ENCODE data around the gene FEZ2. TPM values are rescaled to one million over a fixed set of nuclear protein-coding genes. Genes with fewer than 3 reads are reported as not detected.

Gene FEZ2
- polyA plus RNA-seq, 4 donors = 23.5 to 50.0 (median 35.0) TPM

GRCh38 chr2:36528766-36529392 lies 69.1 kb downstream of the FEZ2 start:
- Histone ChIP-seq H3K36me3 (ENCODE audit: control insufficient read depth in 3 of 3, insufficient read depth in 2 of 3, low read depth in 1 of 3, low read length in 3 of 3) (peaks cover 0 to 4% (median 0%) of the 10 kb centered on the region in 3 donors), H3K27me3 (ENCODE audit: control insufficient read depth in 3 of 3, insufficient read depth in 3 of 3, low read length in 3 of 3) (no peaks in the 10 kb centered on the region), H3K27ac (ENCODE audit: low read depth in 1 of 3, low read length in 2 of 3) (no peak overlapping the region), H3K9me3 (ENCODE audit: control insufficient read depth in 2 of 2, insufficient read depth in 1 of 2, low read depth in 1 of 2, low read length in 1 of 2) (no peaks in the 10 kb centered on the region), H3K4me1 (ENCODE audit: control insufficient read depth in 3 of 3, insufficient read depth in 2 of 3, low read depth in 1 of 3, low read length in 2 of 3) (peaks cover 2 to 11% (median 3%) of the 10 kb centered on the region in 3 donors), H3K4me3 (ENCODE audit: low read depth in 1 of 3, low read length in 3 of 3) (no peak overlapping the region)
- no peak for FAIRE-seq
- 80 to 94% (median 90%) methylated on average over 7 of the region's 7 CpGs for WGBS, 3 donors
- DNase-seq = no peak

GRCh38 chr2:36528274-36528673 lies 69.7 kb downstream of the FEZ2 start:
- Histone ChIP-seq H3K4me1 (ENCODE audit: control insufficient read depth in 3 of 3, insufficient read depth in 2 of 3, low read depth in 1 of 3, low read length in 2 of 3) (peaks cover 2 to 11% (median 3%) of the 10 kb centered on the region in 3 donors), H3K9me3 (ENCODE audit: control insufficient read depth in 2 of 2, insufficient read depth in 1 of 2, low read depth in 1 of 2, low read length in 1 of 2) (no peaks in the 10 kb centered on the region), H3K27me3 (ENCODE audit: control insufficient read depth in 3 of 3, insufficient read depth in 3 of 3, low read length in 3 of 3) (no peaks in the 10 kb centered on the region), H3K4me3 (ENCODE audit: low read depth in 1 of 3, low read length in 3 of 3) (no peak overlapping the region), H3K36me3 (ENCODE audit: control insufficient read depth in 3 of 3, insufficient read depth in 2 of 3, low read depth in 1 of 3, low read length in 3 of 3) (peaks cover 0 to 6% (median 0%) of the 10 kb centered on the region in 3 donors), H3K27ac (ENCODE audit: low read depth in 1 of 3, low read length in 2 of 3) (no peak overlapping the region)
- 82 to 93% (median 85%) methylated on average over 4 of the region's 4 CpGs for WGBS, 3 donors
- FAIRE-seq (no peak), DNase-seq (no peak)

GRCh38 chr2:36526226-36526625 lies 71.7 kb downstream of the FEZ2 start:
- Histone ChIP-seq H3K36me3 (ENCODE audit: control insufficient read depth in 3 of 3, insufficient read depth in 2 of 3, low read depth in 1 of 3, low read length in 3 of 3) (peaks cover 0 to 16% (median 6%) of the 10 kb centered on the region in 3 donors), H3K9me3 (ENCODE audit: control insufficient read depth in 2 of 2, insufficient read depth in 1 of 2, low read depth in 1 of 2, low read length in 1 of 2) (no peaks in the 10 kb centered on the region), H3K27me3 (ENCODE audit: control insufficient read depth in 3 of 3, insufficient read depth in 3 of 3, low read length in 3 of 3) (no peaks in the 10 kb centered on the region), H3K4me3 (ENCODE audit: low read depth in 1 of 3, low read length in 3 of 3) (no peak overlapping the region), H3K4me1 (ENCODE audit: control insufficient read depth in 3 of 3, insufficient read depth in 2 of 3, low read depth in 1 of 3, low read length in 2 of 3) (peaks cover 0 to 7% (median 0%) of the 10 kb centered on the region in 3 donors), H3K27ac (ENCODE audit: low read depth in 1 of 3, low read length in 2 of 3) (no peak overlapping the region)
- 75 to 80% (median 79%) methylated on average over 2 of the region's 2 CpGs for WGBS, 3 donors
- no peak for FAIRE-seq
- DNase-seq = no peak

GRCh38 chr2:36525245-36525644 lies 72.7 kb downstream of the FEZ2 start:
- Histone ChIP-seq H3K36me3 (ENCODE audit: control insufficient read depth in 3 of 3, insufficient read depth in 2 of 3, low read depth in 1 of 3, low read length in 3 of 3) (peaks cover 0 to 16% (median 6%) of the 10 kb centered on the region in 3 donors), H3K27me3 (ENCODE audit: control insufficient read depth in 3 of 3, insufficient read depth in 3 of 3, low read length in 3 of 3) (no peaks in the 10 kb centered on the region), H3K27ac (ENCODE audit: low read depth in 1 of 3, low read length in 2 of 3) (no peak overlapping the region), H3K4me3 (ENCODE audit: low read depth in 1 of 3, low read length in 3 of 3) (no peak overlapping the region), H3K9me3 (ENCODE audit: control insufficient read depth in 2 of 2, insufficient read depth in 1 of 2, low read depth in 1 of 2, low read length in 1 of 2) (no peaks in the 10 kb centered on the region), H3K4me1 (ENCODE audit: control insufficient read depth in 3 of 3, insufficient read depth in 2 of 3, low read depth in 1 of 3, low read length in 2 of 3) (peaks cover 0 to 8% (median 0%) of the 10 kb centered on the region in 3 donors)
- DNase-seq (no peak), FAIRE-seq (no peak)
- 75 to 87% (median 83%) methylated on average over 5 of the region's 5 CpGs for WGBS, 3 donors

GRCh38 chr2:36523153-36523552 lies 74.8 kb downstream of the FEZ2 start:
- no peak for FAIRE-seq

GRCh38 chr2:36520431-36520830 lies 77.5 kb downstream of the FEZ2 start:
- Histone ChIP-seq H3K36me3 (ENCODE audit: control insufficient read depth in 3 of 3, insufficient read depth in 2 of 3, low read depth in 1 of 3, low read length in 3 of 3) (peaks cover 0 to 25% (median 13%) of the 10 kb centered on the region in 3 donors), H3K4me3 (ENCODE audit: low read depth in 1 of 3, low read length in 3 of 3) (no peak overlapping the region), H3K27me3 (ENCODE audit: control insufficient read depth in 3 of 3, insufficient read depth in 3 of 3, low read length in 3 of 3) (no peaks in the 10 kb centered on the region), H3K9me3 (ENCODE audit: control insufficient read depth in 2 of 2, insufficient read depth in 1 of 2, low read depth in 1 of 2, low read length in 1 of 2) (no peaks in the 10 kb centered on the region), H3K27ac (ENCODE audit: low read depth in 1 of 3, low read length in 2 of 3) (no peak overlapping the region), H3K4me1 (ENCODE audit: control insufficient read depth in 3 of 3, insufficient read depth in 2 of 3, low read depth in 1 of 3, low read length in 2 of 3) (peaks cover 0 to 8% (median 0%) of the 10 kb centered on the region in 3 donors)
- 93 to 96% (median 94%) methylated on average over 4 of the region's 4 CpGs for WGBS, 3 donors
- DNase-seq (no peak), FAIRE-seq (no peak)

More at GRCh38 chr2:36523153-36523552, 74.8 kb downstream of the FEZ2 start:
- no peak for DNase-seq
- no peak overlapping the region for H3K27ac ChIP-seq (ENCODE audit: low read depth in 1 of 3, low read length in 2 of 3)
- H3K36me3 ChIP-seq (ENCODE audit: control insufficient read depth in 3 of 3, insufficient read depth in 2 of 3, low read depth in 1 of 3, low read length in 3 of 3) = peaks cover 0 to 19% (median 9%) of the 10 kb centered on the region in 3 donors
- peaks cover 0 to 8% (median 0%) of the 10 kb centered on the region in 3 donors for H3K4me1 ChIP-seq (ENCODE audit: control insufficient read depth in 3 of 3, insufficient read depth in 2 of 3, low read depth in 1 of 3, low read length in 2 of 3)
- H3K9me3 ChIP-seq (ENCODE audit: control insufficient read depth in 2 of 2, insufficient read depth in 1 of 2, low read depth in 1 of 2, low read length in 1 of 2) = no peaks in the 10 kb centered on the region
- H3K27me3 ChIP-seq (ENCODE audit: control insufficient read depth in 3 of 3, insufficient read depth in 3 of 3, low read length in 3 of 3) = no peaks in the 10 kb centered on the region
- 60 to 81% (median 74%) methylated on average over 4 of the region's 4 CpGs for WGBS, 3 donors
- no peak overlapping the region for H3K4me3 ChIP-seq (ENCODE audit: low read depth in 1 of 3, low read length in 3 of 3)

GRCh38 chr2:36516136-36516870 lies 81.7 kb downstream of the FEZ2 start:
- H3K27ac ChIP-seq (ENCODE audit: low read depth in 1 of 3, low read length in 2 of 3) = no peak overlapping the region
- no peaks in the 10 kb centered on the region for H3K9me3 ChIP-seq (ENCODE audit: control insufficient read depth in 2 of 2, insufficient read depth in 1 of 2, low read depth in 1 of 2, low read length in 1 of 2)
- WGBS, 3 donors = 77 to 82% (median 81%) methylated on average over 8 of the region's 8 CpGs
- no peak for FAIRE-seq
- peaks cover 0 to 21% (median 17%) of the 10 kb centered on the region in 3 donors for H3K36me3 ChIP-seq (ENCODE audit: control insufficient read depth in 3 of 3, insufficient read depth in 2 of 3, low read depth in 1 of 3, low read length in 3 of 3)
- no peak overlapping the region for H3K4me3 ChIP-seq (ENCODE audit: low read depth in 1 of 3, low read length in 3 of 3)
- H3K27me3 ChIP-seq (ENCODE audit: control insufficient read depth in 3 of 3, insufficient read depth in 3 of 3, low read length in 3 of 3) = no peaks in the 10 kb centered on the region
- H3K4me1 ChIP-seq (ENCODE audit: control insufficient read depth in 3 of 3, insufficient read depth in 2 of 3, low read depth in 1 of 3, low read length in 2 of 3) = peaks cover 0 to 21% (median 0%) of the 10 kb centered on the region in 3 donors
- DNase-seq = no peak

- H3K27ac ChIP-seq (ENCODE audit: low read depth in 1 of 3, low read length in 2 of 3) = no peak overlapping the region
- no peak for FAIRE-seq
- H3K9me3 ChIP-seq (ENCODE audit: control insufficient read depth in 2 of 2, insufficient read depth in 1 of 2, low read depth in 1 of 2, low read length in 1 of 2) = no peaks in the 10 kb centered on the region
- WGBS, 3 donors = 91 to 96% (median 93%) methylated on average over 7 of the region's 7 CpGs
- H3K27me3 ChIP-seq (ENCODE audit: control insufficient read depth in 3 of 3, insufficient read depth in 3 of 3, low read length in 3 of 3) = no peaks in the 10 kb centered on the region
- no peak overlapping the region for H3K4me3 ChIP-seq (ENCODE audit: low read depth in 1 of 3, low read length in 3 of 3)
- peaks cover 0 to 25% (median 17%) of the 10 kb centered on the region in 3 donors for H3K36me3 ChIP-seq (ENCODE audit: control insufficient read depth in 3 of 3, insufficient read depth in 2 of 3, low read depth in 1 of 3, low read length in 3 of 3)
- DNase-seq = no peak
- H3K4me1 ChIP-seq (ENCODE audit: control insufficient read depth in 3 of 3, insufficient read depth in 2 of 3, low read depth in 1 of 3, low read length in 2 of 3) = peaks cover 0 to 14% (median 0%) of the 10 kb centered on the region in 3 donors
Measured at GRCh38 chr2:36515538-36515937, 82.4 kb downstream of the FEZ2 start.
